PC-9 (cell line): ENCODE results near the gene KLHL17.

Experiments
- EZH2 ChIP-seq: fragments of 200-600 bp; sonication (generic); IDR thresholded peaks from 2 replicates; pipeline ENCODE4 v1.8.0; 2017; ENCODE audit warnings: antibody characterized with exemption, low read depth
- TF ChIP-seq, protein P1 (sequence below): fragments of 200-600 bp; sonication (generic); conservative IDR thresholded peaks from 2 replicates; pipeline ENCODE4 v1.6.1; 2017; ENCODE audit warnings: mixed run types, antibody characterized with exemption, mild to moderate bottlenecking, moderate library complexity

DNA sequence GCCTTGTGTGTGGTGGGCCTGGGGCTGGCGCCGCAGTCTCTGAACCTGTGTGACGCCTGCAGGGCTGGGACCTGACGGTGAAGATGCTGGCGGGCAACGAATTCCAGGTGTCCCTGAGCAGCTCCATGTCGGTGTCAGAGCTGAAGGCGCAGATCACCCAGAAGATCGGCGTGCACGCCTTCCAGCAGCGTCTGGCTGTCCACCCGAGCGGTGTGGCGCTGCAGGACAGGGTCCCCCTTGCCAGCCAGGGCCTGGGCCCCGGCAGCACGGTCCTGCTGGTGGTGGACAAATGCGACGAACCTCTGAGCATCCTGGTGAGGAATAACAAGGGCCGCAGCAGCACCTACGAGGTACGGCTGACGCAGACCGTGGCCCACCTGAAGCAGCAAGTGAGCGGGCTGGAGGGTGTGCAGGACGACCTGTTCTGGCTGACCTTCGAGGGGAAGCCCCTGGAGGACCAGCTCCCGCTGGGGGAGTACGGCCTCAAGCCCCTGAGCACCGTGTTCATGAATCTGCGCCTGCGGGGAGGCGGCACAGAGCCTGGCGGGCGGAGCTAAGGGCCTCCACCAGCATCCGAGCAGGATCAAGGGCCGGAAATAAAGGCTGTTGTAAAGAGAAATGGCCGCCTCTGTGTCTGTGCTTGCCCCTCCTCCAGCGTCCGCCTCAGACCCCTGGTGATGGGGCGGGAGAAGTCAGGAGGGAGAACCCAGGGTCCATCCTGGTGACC, 53.7 kb downstream of the KLHL17 start:
- TF ChIP-seq, protein P1, sequence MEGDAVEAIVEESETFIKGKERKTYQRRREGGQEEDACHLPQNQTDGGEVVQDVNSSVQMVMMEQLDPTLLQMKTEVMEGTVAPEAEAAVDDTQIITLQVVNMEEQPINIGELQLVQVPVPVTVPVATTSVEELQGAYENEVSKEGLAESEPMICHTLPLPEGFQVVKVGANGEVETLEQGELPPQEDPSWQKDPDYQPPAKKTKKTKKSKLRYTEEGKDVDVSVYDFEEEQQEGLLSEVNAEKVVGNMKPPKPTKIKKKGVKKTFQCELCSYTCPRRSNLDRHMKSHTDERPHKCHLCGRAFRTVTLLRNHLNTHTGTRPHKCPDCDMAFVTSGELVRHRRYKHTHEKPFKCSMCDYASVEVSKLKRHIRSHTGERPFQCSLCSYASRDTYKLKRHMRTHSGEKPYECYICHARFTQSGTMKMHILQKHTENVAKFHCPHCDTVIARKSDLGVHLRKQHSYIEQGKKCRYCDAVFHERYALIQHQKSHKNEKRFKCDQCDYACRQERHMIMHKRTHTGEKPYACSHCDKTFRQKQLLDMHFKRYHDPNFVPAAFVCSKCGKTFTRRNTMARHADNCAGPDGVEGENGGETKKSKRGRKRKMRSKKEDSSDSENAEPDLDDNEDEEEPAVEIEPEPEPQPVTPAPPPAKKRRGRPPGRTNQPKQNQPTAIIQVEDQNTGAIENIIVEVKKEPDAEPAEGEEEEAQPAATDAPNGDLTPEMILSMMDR, result no peak
- TF ChIP-seq EZH2, result no peak
